DOHH2 (cell line): ENCODE data around the gene ACER1.

ENCODE experiments used
- CTCF ChIP-seq: fragments of 200-600 bp; sonication (generic); IDR thresholded peaks from one replicate; pipeline ENCODE4 v1.5.1; 2014; ENCODE audit warnings: antibody characterized with exemption, mild to moderate bottlenecking, low read depth, low read length; ENCODE audit not compliant: poor library complexity, severe bottlenecking
- EZH2phosphoT487 ChIP-seq: fragments of 200-600 bp; sonication (generic); IDR thresholded peaks from 2 replicates; pipeline ENCODE4 v1.6.1; 2017; ENCODE audit warnings: borderline replicate concordance, mild to moderate bottlenecking, antibody characterized with exemption, low read length, moderate library complexity, mixed read lengths

DNA sequence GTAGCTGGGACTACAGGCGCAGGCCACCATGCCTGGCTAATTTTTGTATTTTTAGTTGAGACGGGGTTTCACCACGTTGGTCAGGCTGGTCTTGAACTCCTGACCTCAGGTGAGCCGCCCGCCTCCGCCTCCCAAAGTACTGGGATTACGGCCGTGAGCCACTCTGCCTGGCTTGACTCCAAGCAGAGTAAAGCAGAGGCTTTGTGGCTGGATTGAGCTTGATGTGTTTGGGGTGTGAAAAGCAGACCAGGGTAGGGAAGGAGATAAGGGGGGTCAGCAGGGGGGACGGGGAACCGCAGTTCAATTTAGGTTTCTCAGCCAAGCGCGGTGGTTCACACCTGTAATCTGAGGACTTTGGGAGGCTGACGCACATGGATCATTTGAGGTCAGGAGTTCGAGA is 23.8 kb upstream of the ACER1 start:
- TF ChIP-seq CTCF = no peak
- TF ChIP-seq EZH2phosphoT487 = no peak
